ENCODE results near the gene SEC22A.

Gene SEC22A

DNA sequence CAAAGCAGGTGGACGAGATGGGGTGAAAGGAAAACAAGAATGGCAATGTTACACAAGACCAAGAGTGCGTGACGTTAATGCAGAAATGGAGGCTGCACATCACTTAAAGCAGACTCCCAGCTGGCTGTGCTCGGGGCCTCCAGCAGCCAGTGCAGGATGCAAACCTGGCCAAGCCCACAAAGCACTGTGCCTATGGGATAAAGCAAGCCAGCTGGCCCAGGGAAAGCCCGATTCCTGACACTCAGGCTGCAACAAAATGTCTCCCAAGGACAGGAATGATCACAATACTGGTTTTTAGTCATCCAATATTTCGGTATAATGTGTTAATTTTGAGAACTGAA lies 86.2 kb downstream of the SEC22A start:
- TF ChIP-seq, protein P1, sequence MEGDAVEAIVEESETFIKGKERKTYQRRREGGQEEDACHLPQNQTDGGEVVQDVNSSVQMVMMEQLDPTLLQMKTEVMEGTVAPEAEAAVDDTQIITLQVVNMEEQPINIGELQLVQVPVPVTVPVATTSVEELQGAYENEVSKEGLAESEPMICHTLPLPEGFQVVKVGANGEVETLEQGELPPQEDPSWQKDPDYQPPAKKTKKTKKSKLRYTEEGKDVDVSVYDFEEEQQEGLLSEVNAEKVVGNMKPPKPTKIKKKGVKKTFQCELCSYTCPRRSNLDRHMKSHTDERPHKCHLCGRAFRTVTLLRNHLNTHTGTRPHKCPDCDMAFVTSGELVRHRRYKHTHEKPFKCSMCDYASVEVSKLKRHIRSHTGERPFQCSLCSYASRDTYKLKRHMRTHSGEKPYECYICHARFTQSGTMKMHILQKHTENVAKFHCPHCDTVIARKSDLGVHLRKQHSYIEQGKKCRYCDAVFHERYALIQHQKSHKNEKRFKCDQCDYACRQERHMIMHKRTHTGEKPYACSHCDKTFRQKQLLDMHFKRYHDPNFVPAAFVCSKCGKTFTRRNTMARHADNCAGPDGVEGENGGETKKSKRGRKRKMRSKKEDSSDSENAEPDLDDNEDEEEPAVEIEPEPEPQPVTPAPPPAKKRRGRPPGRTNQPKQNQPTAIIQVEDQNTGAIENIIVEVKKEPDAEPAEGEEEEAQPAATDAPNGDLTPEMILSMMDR (conservative IDR thresholded peaks at IDR 0.05; ENCODE audit: control insufficient read depth, insufficient read depth, low read depth, low read length): no peak
- H3K4me3 ChIP-seq (ENCODE audit: control insufficient read depth, low read depth, low read length): no peak overlapping the region
- no peak for DNase-seq (ENCODE audit: low read depth)

DNA sequence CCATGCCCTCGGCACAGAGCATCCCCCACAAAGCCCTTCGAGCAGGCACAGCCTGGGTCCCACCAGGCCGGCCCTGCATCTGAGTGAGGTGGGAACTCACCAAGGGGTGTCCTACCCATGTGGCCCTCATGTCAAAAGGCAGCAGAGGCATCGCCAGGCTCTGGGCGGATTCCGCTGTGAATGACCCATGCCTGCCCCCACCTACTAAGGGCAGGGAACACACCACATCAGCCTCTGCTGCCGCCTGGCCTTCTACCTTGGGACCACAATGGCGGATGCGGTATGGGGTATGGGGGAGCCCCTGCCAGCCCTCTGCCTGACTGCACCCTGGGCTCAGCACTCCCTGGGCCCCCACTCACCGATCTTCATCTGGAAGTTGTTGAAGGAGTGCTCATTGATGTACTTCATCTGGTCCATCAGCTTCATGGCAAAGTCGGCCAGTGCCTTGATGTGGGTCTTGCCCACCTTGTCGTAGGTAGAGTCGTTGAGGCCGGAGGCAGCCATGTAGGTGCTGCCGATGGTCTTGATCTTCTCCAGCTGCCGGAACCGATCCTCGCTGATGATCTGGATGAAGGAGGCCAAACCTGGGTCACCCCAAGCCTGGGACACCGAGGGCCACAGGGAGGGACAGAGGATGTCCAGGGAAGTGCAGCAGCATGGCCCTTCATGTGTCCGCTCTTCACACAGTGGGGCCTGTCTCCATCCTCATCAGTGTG lies 87.8 kb downstream of the SEC22A start:
- TF ChIP-seq, protein P1 (conservative IDR thresholded peaks at IDR 0.05; ENCODE audit: control insufficient read depth, insufficient read depth, low read depth, low read length): no peak
- H3K4me3 ChIP-seq (ENCODE audit: control insufficient read depth, low read depth, low read length): no peak overlapping the region
- DNase-seq (ENCODE audit: low read depth): no peak

DNA sequence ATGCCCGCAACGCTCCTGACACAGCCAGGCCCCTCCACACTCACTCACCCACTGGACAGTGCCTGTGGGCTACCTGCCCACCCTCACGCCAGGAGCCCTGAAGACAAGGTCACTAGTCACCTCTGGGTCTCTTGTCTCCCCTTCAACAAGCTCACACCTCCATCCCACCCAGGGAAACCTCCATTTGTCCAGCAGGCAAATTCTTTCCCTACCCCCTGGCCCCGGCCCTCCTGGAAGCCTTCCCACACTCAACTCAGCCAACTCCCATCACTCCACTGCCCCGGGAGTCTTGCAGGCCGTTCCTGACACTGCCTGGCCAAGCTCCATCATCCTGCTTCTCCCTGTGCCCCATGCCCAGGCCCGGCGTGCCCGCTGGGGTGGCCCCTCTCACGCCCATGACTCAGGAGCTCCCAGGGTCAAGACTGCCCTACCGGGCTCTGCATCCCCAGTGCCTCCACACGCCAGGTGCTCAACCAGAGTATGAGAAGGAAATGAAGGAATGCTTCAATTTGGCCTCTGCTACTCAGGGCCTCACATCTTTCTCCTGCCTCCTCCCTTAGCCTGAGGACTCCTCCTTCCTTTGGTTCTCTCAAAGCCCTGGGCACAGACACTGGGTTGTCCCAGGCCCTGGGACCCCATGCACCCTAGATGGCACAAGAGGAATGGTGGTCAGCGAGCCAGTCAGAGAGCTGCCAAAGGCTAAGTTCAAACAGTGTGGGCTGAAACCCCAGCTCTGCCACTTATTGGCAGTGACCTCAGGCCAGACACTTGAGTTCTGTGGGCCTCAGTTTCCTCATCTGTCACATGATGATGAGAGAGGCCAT lies 88.6 kb downstream of the SEC22A start:
- H3K4me3 ChIP-seq (ENCODE audit: control insufficient read depth, low read depth, low read length): no peak overlapping the region
- no peak for DNase-seq (ENCODE audit: low read depth)
- TF ChIP-seq, protein P1 (conservative IDR thresholded peaks at IDR 0.05; ENCODE audit: control insufficient read depth, insufficient read depth, low read depth, low read length): no peak

DNA sequence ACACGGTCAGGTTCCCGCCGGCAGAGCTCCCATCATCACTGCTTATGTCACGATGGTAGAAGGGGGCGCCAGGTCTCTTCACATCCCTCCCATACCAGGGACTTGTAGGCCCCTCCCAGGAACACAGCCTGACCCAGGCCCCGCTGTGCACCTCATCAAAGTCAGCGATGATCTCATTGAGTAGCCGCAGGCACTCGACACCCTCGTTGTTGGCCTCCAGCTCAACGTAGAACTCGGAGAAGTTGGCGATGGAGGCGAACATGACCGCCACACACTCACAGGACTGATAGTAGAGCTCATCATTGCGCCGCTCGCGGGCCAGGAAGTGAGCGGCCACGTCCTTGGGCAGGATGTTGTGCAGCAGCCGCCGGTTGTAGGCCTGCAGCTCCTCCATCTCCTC lies 89.2 kb downstream of the SEC22A start:
- H3K4me3 ChIP-seq (ENCODE audit: control insufficient read depth, low read depth, low read length): no peak overlapping the region
- TF ChIP-seq, protein P1 (conservative IDR thresholded peaks at IDR 0.05; ENCODE audit: control insufficient read depth, insufficient read depth, low read depth, low read length): no peak
- DNase-seq (ENCODE audit: low read depth): no peak

DNA sequence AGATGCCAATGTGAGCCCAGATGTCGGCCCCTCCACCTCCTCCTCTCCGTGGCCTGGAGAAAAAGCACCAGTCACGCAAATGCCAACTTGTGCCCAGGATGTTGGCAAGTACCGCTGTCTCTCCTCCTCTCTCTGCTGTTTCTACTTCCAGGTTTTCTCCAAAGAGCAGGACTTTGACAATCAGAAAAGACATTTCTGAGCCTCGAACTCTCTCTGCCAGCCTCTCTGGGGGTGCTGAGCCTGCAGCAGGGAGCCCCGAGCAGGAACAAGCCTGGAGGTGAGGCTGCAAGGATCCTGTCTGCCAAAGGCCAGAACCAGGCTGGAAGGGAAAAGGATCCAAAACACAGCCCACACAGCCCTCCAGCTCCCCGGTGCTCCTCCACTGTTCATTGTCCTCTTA lies 89.7 kb downstream of the SEC22A start:
- no peak for DNase-seq (ENCODE audit: low read depth)
- TF ChIP-seq, protein P1 (conservative IDR thresholded peaks at IDR 0.05; ENCODE audit: control insufficient read depth, insufficient read depth, low read depth, low read length): no peak

DNA sequence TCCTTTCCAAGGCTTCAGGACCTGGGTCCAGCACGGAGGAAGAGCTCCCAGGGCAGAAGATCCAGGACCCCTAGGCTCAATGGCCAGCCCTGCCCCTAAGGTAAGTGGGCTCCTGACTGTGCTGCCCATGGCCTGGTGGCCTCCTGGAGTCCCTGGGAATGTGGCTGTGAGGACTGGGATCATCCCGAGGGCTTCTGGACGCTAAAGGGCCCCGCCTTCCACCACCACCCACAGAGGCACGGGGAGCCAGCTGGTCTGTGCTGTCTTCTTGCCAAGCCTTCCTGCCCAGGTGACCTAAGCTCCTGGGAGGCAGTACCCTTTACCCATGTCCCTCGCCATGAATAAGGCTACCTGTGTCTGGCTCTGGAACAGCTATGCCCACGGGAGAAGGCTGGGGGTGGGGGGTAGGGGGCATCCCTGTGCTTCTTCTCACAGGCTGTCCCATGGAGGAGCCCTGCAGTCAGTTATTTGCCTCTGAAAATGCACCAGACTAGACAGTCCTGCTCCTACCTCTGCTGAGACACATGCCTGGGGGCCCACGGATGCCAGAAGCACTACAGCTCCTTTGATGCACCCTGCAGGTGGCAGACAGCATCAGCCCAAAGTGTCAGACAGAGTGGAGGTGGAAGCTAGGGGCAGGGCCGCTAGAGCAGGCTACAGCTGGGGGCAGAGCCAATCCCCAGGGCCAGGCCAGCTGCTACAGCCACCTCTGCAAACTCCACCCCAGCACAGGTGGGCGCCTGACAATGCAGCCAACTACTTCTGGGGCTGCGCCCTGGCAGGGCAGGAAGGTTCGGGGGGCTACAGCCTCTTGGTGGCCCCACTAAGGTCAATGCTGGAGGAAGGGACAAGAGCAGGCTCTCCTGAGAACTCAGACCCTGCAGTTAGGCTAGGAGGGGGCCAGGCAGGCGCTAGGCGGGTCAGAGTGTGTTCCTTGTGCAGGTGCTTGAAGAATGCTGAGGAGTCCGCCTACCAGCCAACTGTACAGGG lies 90.9 kb downstream of the SEC22A start:
- TF ChIP-seq, protein P1 (conservative IDR thresholded peaks at IDR 0.05; ENCODE audit: control insufficient read depth, insufficient read depth, low read depth, low read length): no peak
- no peak for DNase-seq (ENCODE audit: low read depth)
- H3K4me3 ChIP-seq (ENCODE audit: control insufficient read depth, low read depth, low read length): no peak overlapping the region

More for the DNA sequence above, 89.7 kb downstream of the SEC22A start:
- H3K4me3 ChIP-seq (ENCODE audit: control insufficient read depth, low read depth, low read length): no peak overlapping the region
